Measurements from ENCODE around the gene SLC48A1.
A peak's percentile ranks its signal among the peaks of the same experiment; 100 is the strongest.
"Not testable (repeated sequence)": the region's sequence is repeated elsewhere in the genome, so short reads cannot be mapped to it uniquely, and the experiment has no call there.

SLC48A1 gene

GRCh38 chr12:47808574-47809365 is 35.7 kb downstream of the SLC48A1 start:
- DNase-seq (ENCODE audit: low read depth in 1 of 2, low spot score in 1 of 2), result no peak

GRCh38 chr12:47809518-47809917 is 36.5 kb downstream of the SLC48A1 start:
- not testable (repeated sequence) for DNase-seq (ENCODE audit: low read depth in 1 of 2, low spot score in 1 of 2)

- DNase-seq (ENCODE audit: low read depth in 1 of 2, low spot score in 1 of 2), result no peak
Measured at GRCh38 chr12:47811072-47811396, 38.0 kb downstream of the SLC48A1 start.

- DNase-seq (ENCODE audit: low read depth in 1 of 2, low spot score in 1 of 2), result no peak
Measured at GRCh38 chr12:47811581-47812484, 38.8 kb downstream of the SLC48A1 start.

- DNase-seq (ENCODE audit: low read depth in 1 of 2, low spot score in 1 of 2), result peak; percentile 85 to 94
Measured at GRCh38 chr12:47812797-47813510, 39.9 kb downstream of the SLC48A1 start.

GRCh38 chr12:47813511-47814196 is 40.6 kb downstream of the SLC48A1 start:
- DNase-seq (ENCODE audit: low read depth in 1 of 2, low spot score in 1 of 2), result no peak

- no peak for DNase-seq (ENCODE audit: low read depth in 1 of 2, low spot score in 1 of 2)
Measured at GRCh38 chr12:47814539-47815170, 41.6 kb downstream of the SLC48A1 start.

- DNase-seq (ENCODE audit: low read depth in 1 of 2, low spot score in 1 of 2), result not testable (repeated sequence)
Measured at GRCh38 chr12:47815447-47815846, 42.4 kb downstream of the SLC48A1 start.

- DNase-seq (ENCODE audit: low read depth in 1 of 2, low spot score in 1 of 2), result no peak
Measured at GRCh38 chr12:47816403-47817271, 43.6 kb downstream of the SLC48A1 start.

GRCh38 chr12:47817272-47818006 is 44.4 kb downstream of the SLC48A1 start:
- DNase-seq (ENCODE audit: low read depth in 1 of 2, low spot score in 1 of 2), result no peak

- DNase-seq (ENCODE audit: low read depth in 1 of 2, low spot score in 1 of 2), result no peak
Measured at GRCh38 chr12:47818007-47818376, 45.0 kb downstream of the SLC48A1 start.

- no peak for DNase-seq (ENCODE audit: low read depth in 1 of 2, low spot score in 1 of 2)
Measured at GRCh38 chr12:47818467-47819137, 45.6 kb downstream of the SLC48A1 start.

- DNase-seq (ENCODE audit: low read depth in 1 of 2, low spot score in 1 of 2), result no peak
Measured at GRCh38 chr12:47819138-47819895, 46.3 kb downstream of the SLC48A1 start.

GRCh38 chr12:47819896-47820630 is 47.0 kb downstream of the SLC48A1 start, which contains the start of gene HDAC7:
Gene HDAC7 (minus strand): TSS chr12:47819903. CDS start chr12:47819785, 118 bp downstream.
- DNase-seq (ENCODE audit: low read depth in 1 of 2, low spot score in 1 of 2), result peak; percentile 49 to 68

- no peak for DNase-seq (ENCODE audit: low read depth in 1 of 2, low spot score in 1 of 2)
Measured at GRCh38 chr12:47820631-47821345, 47.8 kb downstream of the SLC48A1 start.

- DNase-seq (ENCODE audit: low read depth in 1 of 2, low spot score in 1 of 2), result no peak
Measured at GRCh38 chr12:47821346-47821706, 48.3 kb downstream of the SLC48A1 start.
